ENCODE data around the gene MACROD2.

Gene MACROD2

DNA sequence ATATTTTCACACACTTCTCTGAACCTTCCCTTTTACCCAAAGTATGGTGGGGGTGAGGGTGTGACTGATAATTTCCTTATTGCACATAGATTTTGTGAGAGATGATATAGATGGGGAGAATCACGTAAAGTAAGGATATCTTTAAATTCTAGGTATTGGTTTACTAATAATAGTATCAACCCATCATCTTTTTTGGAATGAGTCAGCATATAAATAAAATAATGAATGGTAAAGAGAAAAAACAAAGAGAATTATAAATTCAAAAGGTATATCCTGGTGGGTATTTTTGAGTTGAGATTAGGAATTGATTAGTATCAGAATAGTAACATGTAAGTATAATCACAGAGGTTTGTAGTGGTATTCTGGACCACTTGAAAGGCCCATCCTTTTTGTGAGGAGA, 56.1 kb downstream of the MACROD2 start:
- TF ChIP-seq SIN3A (IDR thresholded peaks at IDR 0.05; ENCODE audit: borderline replicate concordance, insufficient read depth, low read length), result no peak
- TF ChIP-seq, protein P1, sequence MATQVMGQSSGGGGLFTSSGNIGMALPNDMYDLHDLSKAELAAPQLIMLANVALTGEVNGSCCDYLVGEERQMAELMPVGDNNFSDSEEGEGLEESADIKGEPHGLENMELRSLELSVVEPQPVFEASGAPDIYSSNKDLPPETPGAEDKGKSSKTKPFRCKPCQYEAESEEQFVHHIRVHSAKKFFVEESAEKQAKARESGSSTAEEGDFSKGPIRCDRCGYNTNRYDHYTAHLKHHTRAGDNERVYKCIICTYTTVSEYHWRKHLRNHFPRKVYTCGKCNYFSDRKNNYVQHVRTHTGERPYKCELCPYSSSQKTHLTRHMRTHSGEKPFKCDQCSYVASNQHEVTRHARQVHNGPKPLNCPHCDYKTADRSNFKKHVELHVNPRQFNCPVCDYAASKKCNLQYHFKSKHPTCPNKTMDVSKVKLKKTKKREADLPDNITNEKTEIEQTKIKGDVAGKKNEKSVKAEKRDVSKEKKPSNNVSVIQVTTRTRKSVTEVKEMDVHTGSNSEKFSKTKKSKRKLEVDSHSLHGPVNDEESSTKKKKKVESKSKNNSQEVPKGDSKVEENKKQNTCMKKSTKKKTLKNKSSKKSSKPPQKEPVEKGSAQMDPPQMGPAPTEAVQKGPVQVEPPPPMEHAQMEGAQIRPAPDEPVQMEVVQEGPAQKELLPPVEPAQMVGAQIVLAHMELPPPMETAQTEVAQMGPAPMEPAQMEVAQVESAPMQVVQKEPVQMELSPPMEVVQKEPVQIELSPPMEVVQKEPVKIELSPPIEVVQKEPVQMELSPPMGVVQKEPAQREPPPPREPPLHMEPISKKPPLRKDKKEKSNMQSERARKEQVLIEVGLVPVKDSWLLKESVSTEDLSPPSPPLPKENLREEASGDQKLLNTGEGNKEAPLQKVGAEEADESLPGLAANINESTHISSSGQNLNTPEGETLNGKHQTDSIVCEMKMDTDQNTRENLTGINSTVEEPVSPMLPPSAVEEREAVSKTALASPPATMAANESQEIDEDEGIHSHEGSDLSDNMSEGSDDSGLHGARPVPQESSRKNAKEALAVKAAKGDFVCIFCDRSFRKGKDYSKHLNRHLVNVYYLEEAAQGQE (IDR thresholded peaks at IDR 0.05; ENCODE audit: insufficient read depth in 1 of 2, low read depth in 2 of 2, low read length in 2 of 2), result no peak
- TF ChIP-seq FOXP2 (optimal IDR thresholded peaks at IDR 0.05; ENCODE audit: borderline replicate concordance, extremely low read depth, extremely low read length, insufficient read depth), result no peak
- no peak for TF ChIP-seq TAF1 (IDR thresholded peaks at IDR 0.05; ENCODE audit: borderline replicate concordance, insufficient read depth, low read length)
- no peak for TF ChIP-seq POLR2AphosphoS5 (IDR thresholded peaks at IDR 0.05; ENCODE audit: low read depth, low read length)

DNA sequence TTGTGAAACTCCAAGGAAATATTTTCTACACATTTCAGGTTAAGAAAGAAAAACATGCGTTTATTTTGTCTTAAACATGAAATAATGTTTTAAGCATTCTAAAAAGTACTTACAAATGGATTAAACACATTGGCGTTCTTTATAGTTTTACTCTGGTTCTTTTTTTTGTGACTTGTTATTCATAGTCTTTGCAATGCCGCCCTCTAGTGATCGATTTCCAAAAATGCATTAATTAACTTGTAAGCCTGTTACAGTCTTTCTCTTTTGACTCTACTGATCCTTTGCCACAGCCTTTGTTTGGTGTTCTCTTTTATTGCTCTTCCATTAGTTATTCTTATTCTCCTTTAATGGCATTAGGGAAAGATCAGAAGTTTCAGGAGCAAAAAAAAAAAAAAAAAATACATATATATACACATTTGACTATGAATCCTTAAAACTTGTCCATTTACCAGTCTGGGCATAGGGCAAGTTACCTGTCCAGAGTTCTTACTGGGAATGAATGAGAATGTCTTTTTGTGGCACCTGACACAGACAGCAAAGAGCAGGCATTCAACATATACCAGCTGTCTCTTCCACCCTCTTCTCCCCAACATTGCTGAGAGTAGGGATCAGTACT, 59.9 kb downstream of the MACROD2 start:
- TF ChIP-seq, protein P1 (IDR thresholded peaks at IDR 0.05; ENCODE audit: insufficient read depth in 1 of 2, low read depth in 2 of 2, low read length in 2 of 2), result no peak

DNA sequence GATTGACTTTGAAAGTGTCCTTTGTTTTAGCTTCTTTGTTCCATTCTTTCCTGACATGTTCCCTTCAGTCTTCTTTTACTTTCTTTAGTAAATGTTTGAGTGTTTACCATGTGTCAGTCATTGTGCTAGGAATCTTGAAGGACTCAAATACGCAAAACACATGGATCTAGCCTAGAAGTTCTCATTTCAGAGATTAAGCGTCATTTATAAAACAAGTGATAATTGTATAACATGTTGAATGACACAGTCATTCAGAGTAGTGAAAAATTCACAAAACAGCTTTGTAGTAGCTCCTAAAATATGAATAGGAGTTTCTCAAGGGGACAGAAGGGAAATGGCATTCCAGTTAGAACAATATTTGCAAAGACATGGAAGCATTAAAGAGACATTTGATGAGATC, 66.9 kb downstream of the MACROD2 start:
- no peak for TF ChIP-seq FOXP2 (optimal IDR thresholded peaks at IDR 0.05; ENCODE audit: borderline replicate concordance, extremely low read depth, extremely low read length, insufficient read depth)
- TF ChIP-seq TAF1 (IDR thresholded peaks at IDR 0.05; ENCODE audit: borderline replicate concordance, insufficient read depth, low read length), result no peak
- TF ChIP-seq POLR2AphosphoS5 (IDR thresholded peaks at IDR 0.05; ENCODE audit: low read depth, low read length), result no peak
- TF ChIP-seq, protein P1 (IDR thresholded peaks at IDR 0.05; ENCODE audit: insufficient read depth in 1 of 2, low read depth in 2 of 2, low read length in 2 of 2), result no peak
- TF ChIP-seq SIN3A (IDR thresholded peaks at IDR 0.05; ENCODE audit: borderline replicate concordance, insufficient read depth, low read length), result no peak

DNA sequence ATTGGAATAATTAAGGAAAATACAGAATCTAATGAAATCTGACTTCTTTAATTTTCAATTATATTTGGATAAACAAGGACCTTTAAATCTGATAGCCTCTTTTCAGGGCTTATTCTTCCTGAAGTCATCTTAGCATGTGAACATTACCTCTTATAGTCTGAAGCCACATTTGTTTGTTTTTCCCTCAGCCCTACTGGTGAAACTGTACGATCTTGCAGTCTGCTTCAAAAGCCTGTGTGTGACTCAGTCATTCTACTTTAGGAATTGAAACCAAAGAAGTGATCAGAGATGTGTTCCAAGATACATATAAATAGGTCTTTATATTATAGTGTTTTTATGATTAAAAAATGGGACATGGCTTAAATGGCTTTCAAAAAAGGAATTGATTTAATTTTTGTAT, 67.5 kb downstream of the MACROD2 start:
- TF ChIP-seq POLR2AphosphoS5 (IDR thresholded peaks at IDR 0.05; ENCODE audit: low read depth, low read length) (no peak), TAF1 (IDR thresholded peaks at IDR 0.05; ENCODE audit: borderline replicate concordance, insufficient read depth, low read length) (no peak), FOXP2 (optimal IDR thresholded peaks at IDR 0.05; ENCODE audit: borderline replicate concordance, extremely low read depth, extremely low read length, insufficient read depth) (no peak), SIN3A (IDR thresholded peaks at IDR 0.05; ENCODE audit: borderline replicate concordance, insufficient read depth, low read length) (no peak)
- TF ChIP-seq, protein P1 (IDR thresholded peaks at IDR 0.05; ENCODE audit: insufficient read depth in 1 of 2, low read depth in 2 of 2, low read length in 2 of 2), result no peak

DNA sequence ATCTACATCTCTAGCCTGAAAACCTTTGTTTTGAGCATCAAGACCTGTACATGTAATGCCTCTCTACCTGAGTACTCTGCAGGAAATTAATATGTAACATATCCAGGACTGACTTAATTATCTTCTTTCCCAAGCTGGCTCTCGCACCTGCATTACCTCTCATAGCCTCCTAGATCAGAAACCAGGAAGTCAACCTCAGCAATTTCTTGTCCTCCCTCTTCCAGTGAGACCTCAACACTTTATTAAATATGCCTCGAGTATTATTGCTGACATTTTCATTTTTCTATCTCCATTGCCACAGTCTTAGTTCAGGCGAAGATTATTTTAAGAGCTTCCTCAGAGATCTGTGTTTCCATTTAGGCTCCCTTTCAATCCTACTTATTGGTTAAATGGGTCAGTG, 69.0 kb downstream of the MACROD2 start:
- TF ChIP-seq FOXP2 (optimal IDR thresholded peaks at IDR 0.05; ENCODE audit: borderline replicate concordance, extremely low read depth, extremely low read length, insufficient read depth), result no peak
- no peak for TF ChIP-seq TAF1 (IDR thresholded peaks at IDR 0.05; ENCODE audit: borderline replicate concordance, insufficient read depth, low read length)
- TF ChIP-seq POLR2AphosphoS5 (IDR thresholded peaks at IDR 0.05; ENCODE audit: low read depth, low read length), result no peak
- no peak for TF ChIP-seq SIN3A (IDR thresholded peaks at IDR 0.05; ENCODE audit: borderline replicate concordance, insufficient read depth, low read length)
- TF ChIP-seq, protein P1 (IDR thresholded peaks at IDR 0.05; ENCODE audit: insufficient read depth in 1 of 2, low read depth in 2 of 2, low read length in 2 of 2), result no peak
